GM12878 (cell line): Measurements from ENCODE around the gene ERVH48-1. TPM values are rescaled to one million over a fixed set of nuclear protein-coding genes. Genes with fewer than 3 reads are reported as not detected.

Experiments
- BMI1 ChIP-seq: fragments of 450-650 bp; IDR thresholded peaks from 2 replicates; pipeline ENCODE4 v1.6.1; 2016; ENCODE audit warnings: mild to moderate bottlenecking, moderate library complexity, borderline replicate concordance
- ESRRA ChIP-seq: IDR thresholded peaks from 2 replicates; pipeline ENCODE4 v1.6.1; 2012; ENCODE audit warnings: mild to moderate bottlenecking, low read length, improper control_type of control experiment
- GATAD2B ChIP-seq: fragments of 450-650 bp; conservative IDR thresholded peaks from 2 replicates; pipeline ENCODE4 v1.6.1; 2017; ENCODE audit warnings: low read depth, mild to moderate bottlenecking, moderate library complexity
- KAT2A ChIP-seq: conservative IDR thresholded peaks from 2 replicates; pipeline ENCODE4 v1.6.1; 2011; ENCODE audit warnings: low read depth, low read length; ENCODE audit not compliant: control insufficient read depth
- NFXL1 ChIP-seq: fragments of 450-650 bp; IDR thresholded peaks from 2 replicates; pipeline ENCODE4 v1.6.1; 2017; ENCODE audit warnings: antibody characterized with exemption, mild to moderate bottlenecking, borderline replicate concordance
- SMAD1 ChIP-seq: fragments of 450-650 bp; IDR thresholded peaks from 2 replicates; pipeline ENCODE4 v1.6.1; 2018; ENCODE audit warnings: mild to moderate bottlenecking, low read depth; ENCODE audit not compliant: partially characterized antibody
- SUPT20H ChIP-seq: IDR thresholded peaks from 2 replicates; pipeline ENCODE4 v1.6.1; 2011; ENCODE audit warnings: low read depth, mild to moderate bottlenecking, low read length, moderate library complexity, borderline replicate concordance; ENCODE audit not compliant: control insufficient read depth
- SUZ12 ChIP-seq: fragments of 200-600 bp; sonication (generic); IDR thresholded peaks from one replicate; pipeline ENCODE4 v1.6.1; 2018; ENCODE audit warnings: antibody characterized with exemption, mild to moderate bottlenecking; ENCODE audit not compliant: unreplicated experiment
- TCF3 ChIP-seq: IDR thresholded peaks from 2 replicates; pipeline ENCODE4 v1.6.1; 2012; ENCODE audit warnings: low read depth, mild to moderate bottlenecking, low read length, borderline replicate concordance; ENCODE audit not compliant: insufficient read depth
- ZNF217 ChIP-seq: fragments of 450-650 bp; IDR thresholded peaks from 2 replicates; pipeline ENCODE4 v1.6.1; 2017; ENCODE audit warnings: antibody characterized with exemption, mild to moderate bottlenecking
- ZNF384 ChIP-seq: IDR thresholded peaks from 2 replicates; pipeline ENCODE4 v1.6.1; 2012; ENCODE audit warnings: low read depth, mild to moderate bottlenecking, low read length, improper control_type of control experiment, borderline replicate concordance
- ZNF622 ChIP-seq: fragments of 450-650 bp; IDR thresholded peaks from 2 replicates; pipeline ENCODE4 v1.6.1; 2017; ENCODE audit warnings: mild to moderate bottlenecking, inconsistent platforms
- ZZZ3 ChIP-seq: IDR thresholded peaks from 2 replicates; pipeline ENCODE4 v1.6.1; 2011; ENCODE audit warnings: low read depth; ENCODE audit not compliant: control insufficient read depth, insufficient read length
- polyA plus RNA-seq, 11 experiments: library from polyadenylated mRNA; depleted of rRNA in 4 of 11; unstranded in 6 of 11; stranded (reverse) in 5 of 11; fragments of >200 nt; fragmentation: Nextera tagmentation in 4 of 11; fragmentation: Illumina TruSeq in 1 of 11; extraction: Ambion mirVana in 4 of 11; extraction: Trizol in 1 of 11; gene quantifications; 1 replicate in 1 of 11; 2 replicates in 10 of 11; pipeline versions ENCODE4 v1.2.1 to v1.2.3, GENCODE V29; 2011 to 2016; ENCODE audit warnings: inconsistent platforms in 2 of 11, missing spikeins in 2 of 11, low read depth in 1 of 11
- total RNA-seq, 4 experiments: library from RNA; depleted of rRNA in 3 of 4; stranded (reverse); fragments of >200 nt in 3 of 4; fragmentation: Illumina TruSeq in 1 of 4; extraction: Trizol in 1 of 4; gene quantifications; 2 replicates each; pipeline versions ENCODE4 v1.2.1 to v1.2.3, GENCODE V29; 2013 to 2021
- TF ChIP-seq, protein P1 (sequence below): IDR thresholded peaks from 2 replicates; pipeline ENCODE4 v1.6.1; 2012; ENCODE audit warnings: improper control_type of control experiment, low read depth, low read length; ENCODE audit not compliant: insufficient replicate concordance

ERVH48-1 gene
- total and polyA plus RNA-seq, 10 of the 15 experiments (the other 5 are each of a cell fraction or from before 2014, with no cell fraction given), result 0.03 to 0.30 (median 0.13) TPM; not detected in 7

DNA sequence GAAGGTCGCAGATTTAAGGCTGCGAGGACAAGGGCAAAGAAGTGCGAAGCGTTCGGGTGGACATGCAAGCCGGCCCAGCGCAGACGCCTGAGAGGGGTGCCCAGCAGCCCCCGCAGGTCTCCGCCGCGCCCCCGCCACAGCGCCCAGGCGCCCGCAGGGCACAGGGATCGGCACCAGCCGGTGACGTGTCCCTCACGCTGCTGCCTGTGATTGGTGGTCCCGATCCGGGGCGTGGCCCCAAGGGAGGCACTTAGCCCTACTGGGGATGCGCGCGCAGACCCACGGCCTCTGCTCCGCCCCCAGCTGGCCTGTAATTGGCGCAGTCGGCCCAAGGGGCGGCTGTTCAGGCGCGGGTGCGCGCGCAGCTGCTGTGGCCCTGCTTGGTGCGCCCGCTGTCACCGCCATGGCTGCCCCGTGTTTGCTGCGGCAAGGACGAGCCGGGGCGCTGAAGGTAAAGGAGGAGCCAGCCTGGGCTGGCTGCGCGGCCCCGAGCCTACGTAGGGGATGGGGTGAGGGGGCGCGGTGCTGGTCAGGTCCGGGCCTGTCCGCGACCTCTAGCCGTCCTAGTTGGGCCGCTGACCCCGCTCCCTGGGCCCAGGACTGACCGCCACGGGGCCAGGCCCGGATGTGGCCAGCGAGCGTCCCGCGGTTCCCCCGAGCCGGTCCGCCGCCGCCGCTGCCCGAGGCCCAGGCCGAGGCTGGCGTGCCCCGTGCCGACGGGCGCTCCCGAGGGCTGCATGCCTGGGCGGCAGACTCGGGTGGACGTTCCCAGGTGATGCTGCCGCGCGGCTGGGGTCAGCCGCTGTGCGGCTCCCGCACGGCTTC, 32.3 kb downstream of the ERVH48-1 start, which contains the start of gene NDUFV3 (continued):
- TF ChIP-seq, protein P1, sequence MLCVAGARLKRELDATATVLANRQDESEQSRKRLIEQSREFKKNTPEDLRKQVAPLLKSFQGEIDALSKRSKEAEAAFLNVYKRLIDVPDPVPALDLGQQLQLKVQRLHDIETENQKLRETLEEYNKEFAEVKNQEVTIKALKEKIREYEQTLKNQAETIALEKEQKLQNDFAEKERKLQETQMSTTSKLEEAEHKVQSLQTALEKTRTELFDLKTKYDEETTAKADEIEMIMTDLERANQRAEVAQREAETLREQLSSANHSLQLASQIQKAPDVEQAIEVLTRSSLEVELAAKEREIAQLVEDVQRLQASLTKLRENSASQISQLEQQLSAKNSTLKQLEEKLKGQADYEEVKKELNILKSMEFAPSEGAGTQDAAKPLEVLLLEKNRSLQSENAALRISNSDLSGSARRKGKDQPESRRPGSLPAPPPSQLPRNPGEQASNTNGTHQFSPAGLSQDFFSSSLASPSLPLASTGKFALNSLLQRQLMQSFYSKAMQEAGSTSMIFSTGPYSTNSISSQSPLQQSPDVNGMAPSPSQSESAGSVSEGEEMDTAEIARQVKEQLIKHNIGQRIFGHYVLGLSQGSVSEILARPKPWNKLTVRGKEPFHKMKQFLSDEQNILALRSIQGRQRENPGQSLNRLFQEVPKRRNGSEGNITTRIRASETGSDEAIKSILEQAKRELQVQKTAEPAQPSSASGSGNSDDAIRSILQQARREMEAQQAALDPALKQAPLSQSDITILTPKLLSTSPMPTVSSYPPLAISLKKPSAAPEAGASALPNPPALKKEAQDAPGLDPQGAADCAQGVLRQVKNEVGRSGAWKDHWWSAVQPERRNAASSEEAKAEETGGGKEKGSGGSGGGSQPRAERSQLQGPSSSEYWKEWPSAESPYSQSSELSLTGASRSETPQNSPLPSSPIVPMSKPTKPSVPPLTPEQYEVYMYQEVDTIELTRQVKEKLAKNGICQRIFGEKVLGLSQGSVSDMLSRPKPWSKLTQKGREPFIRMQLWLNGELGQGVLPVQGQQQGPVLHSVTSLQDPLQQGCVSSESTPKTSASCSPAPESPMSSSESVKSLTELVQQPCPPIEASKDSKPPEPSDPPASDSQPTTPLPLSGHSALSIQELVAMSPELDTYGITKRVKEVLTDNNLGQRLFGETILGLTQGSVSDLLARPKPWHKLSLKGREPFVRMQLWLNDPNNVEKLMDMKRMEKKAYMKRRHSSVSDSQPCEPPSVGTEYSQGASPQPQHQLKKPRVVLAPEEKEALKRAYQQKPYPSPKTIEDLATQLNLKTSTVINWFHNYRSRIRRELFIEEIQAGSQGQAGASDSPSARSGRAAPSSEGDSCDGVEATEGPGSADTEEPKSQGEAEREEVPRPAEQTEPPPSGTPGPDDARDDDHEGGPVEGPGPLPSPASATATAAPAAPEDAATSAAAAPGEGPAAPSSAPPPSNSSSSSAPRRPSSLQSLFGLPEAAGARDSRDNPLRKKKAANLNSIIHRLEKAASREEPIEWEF, result no peak
- TF ChIP-seq NFXL1, result peak; percentile 63; the same call in 1 of the 2 replicates
- no peak for TF ChIP-seq ZNF384
- TF ChIP-seq BMI1, result no peak
- TF ChIP-seq ZNF622, result no peak
- no peak for TF ChIP-seq ZZZ3
- TF ChIP-seq KAT2A, result no peak
- TF ChIP-seq SUZ12, result no peak
- TF ChIP-seq SUPT20H, result no peak
- TF ChIP-seq ZNF217, result 0 out of 2 replicates have a peak, but pooled peaks have one; percentile 24
- peak; percentile 89 for TF ChIP-seq GATAD2B
- TF ChIP-seq SMAD1, result no peak
- TF ChIP-seq ESRRA, result no peak
- no peak for TF ChIP-seq TCF3
